HepG2 (cell line): ENCODE measurements around the gene SLC66A3. TPM values are rescaled to one million over a fixed set of nuclear protein-coding genes. Genes with fewer than 3 reads are reported as not detected.

Experiments
- ATAC-seq: fragments of 200-7000 bp; cut with Tn5 transposase; 3 replicates; pipeline ENCODE4 v1.9.1; 2020; ENCODE audit warnings: mild to moderate bottlenecking, moderate library complexity
- BruUV-seq: library from RNA; stranded (reverse); fragments of 400-500 nt; replicated peaks from 2 replicates; lab custom pipeline; 2021; lab: Mats Ljungman, UMichigan
- CTCF ChIA-PET: fragments of 300-600 bp; formaldehyde crosslinking; extraction: SDS; loops from one replicate; lab custom pipeline; 2021; ENCODE audit warnings: low total read pairs, inconsistent platforms, low intra/inter-chr PET ratio; lab: Yijun Ruan, JAX
- POLR2A ChIA-PET: fragments of 350-600 bp; sonication (Branson Sonifier 250); formaldehyde crosslinking; loops from one replicate; lab custom pipeline; 2020; ENCODE audit warnings: antibody characterized with exemption, inconsistent platforms; lab: Yijun Ruan, JAX
- DNase-seq: peaks from one replicate; pipeline ENCODE4 v3.0.0-alpha.2; 2015; ENCODE audit warnings: low spot score
- FAIRE-seq: peaks from 3 replicates; lab custom pipeline; 2011; peaks lifted over from hg19 to GRCh38; lab: Jason Lieb, UNC
- H2AFZ ChIP-seq: one replicate; pipeline ENCODE4 v1.6.1; 2011; ENCODE audit warnings: low read length, inconsistent platforms
- H3K27ac ChIP-seq: fragments of 300-600 bp; 3 replicates; pipeline ENCODE4 v1.8.0; 2011; ENCODE audit warnings: mixed run types, mild to moderate bottlenecking, mixed read lengths, low read length, inconsistent platforms; ENCODE audit not compliant: insufficient read depth; ENCODE audit errors: extremely low read length
- H3K27me3 ChIP-seq, 2 experiments: fragments of 200-600 bp in 1 of 2; 2 replicates in 1 of 2; 3 replicates in 1 of 2; pipeline versions ENCODE4 v1.6.0 to v1.8.0; 2011; ENCODE audit warnings: low read length in 2 of 2, mild to moderate bottlenecking in 2 of 2, moderate library complexity in 2 of 2, inconsistent platforms in 1 of 2; ENCODE audit not compliant: insufficient read depth in 2 of 2, control insufficient read depth in 1 of 2
- H3K36me3 ChIP-seq, 2 experiments: fragments of 200-600 bp in 1 of 2; replicated peaks in 1 of 2; 2 replicates in 1 of 2; 3 replicates in 1 of 2; pipeline versions ENCODE4 v1.5.1 to v1.8.0; 2011; ENCODE audit warnings: low read length in 2 of 2, inconsistent platforms in 1 of 2; ENCODE audit not compliant: insufficient read depth in 2 of 2, control insufficient read depth in 1 of 2
- H3K4me1 ChIP-seq: 2 replicates; pipeline ENCODE4 v1.5.1; 2012; ENCODE audit warnings: low read length, inconsistent platforms; ENCODE audit not compliant: insufficient read depth
- H3K4me2 ChIP-seq: 2 replicates; pipeline ENCODE4 v1.6.0; 2011; ENCODE audit warnings: low read depth, low read length, inconsistent platforms
- H3K4me3 ChIP-seq, 3 experiments: fragments of 200-600 bp in 1 of 3; sonication (generic), shearing (Covaris generic) in 1 of 3; replicated peaks in 1 of 3; 2 replicates each; pipeline ENCODE4 v1.5.1; 2011 to 2016; ENCODE audit warnings: low read length in 3 of 3, inconsistent platforms in 2 of 3, low read depth in 2 of 3, mild to moderate bottlenecking in 2 of 3, control low read depth in 1 of 3, mixed read lengths in 1 of 3; ENCODE audit not compliant: insufficient read depth in 1 of 3
- H3K79me2 ChIP-seq: one replicate; pipeline ENCODE4 v1.6.1; 2011; ENCODE audit warnings: low read length, inconsistent platforms; ENCODE audit not compliant: insufficient read depth
- H3K9ac ChIP-seq: 2 replicates; pipeline ENCODE4 v1.6.0; 2011; ENCODE audit warnings: mild to moderate bottlenecking, low read depth, low read length, inconsistent platforms; ENCODE audit not compliant: insufficient read depth
- H3K9me3 ChIP-seq: 2 replicates; pipeline ENCODE4 v1.5.1; 2012; ENCODE audit warnings: mild to moderate bottlenecking, low read length
- H4K20me1 ChIP-seq: 2 replicates; pipeline ENCODE4 v1.6.0; 2011; ENCODE audit warnings: inconsistent platforms, mild to moderate bottlenecking, low read length, moderate library complexity; ENCODE audit not compliant: insufficient read depth
- HDAC2 ChIP-seq: sonication (generic); formaldehyde crosslinking; IDR thresholded peaks from 2 replicates; pipeline ENCODE4 v1.4.0; 2020; ENCODE audit warnings: missing genetic modification reagents
- ISX ChIP-seq: sonication (generic); formaldehyde crosslinking; conservative IDR thresholded peaks from 2 replicates; pipeline ENCODE4 v1.5.0; 2020; ENCODE audit warnings: missing genetic modification reagents
- KDM5B ChIP-seq: sonication (generic); formaldehyde crosslinking; IDR thresholded peaks from 2 replicates; pipeline ENCODE4 v1.4.0; 2020; ENCODE audit warnings: missing genetic modification reagents, mild to moderate bottlenecking, borderline replicate concordance
- MAX ChIP-seq: IDR thresholded peaks from 2 replicates; pipeline ENCODE4 v1.6.1; 2012; ENCODE audit warnings: inconsistent platforms
- NFRKB ChIP-seq: fragments of 450-650 bp; IDR thresholded peaks from 2 replicates; pipeline ENCODE4 v1.6.1; 2017
- NR2C2 ChIP-seq: sonication (generic); formaldehyde crosslinking; IDR thresholded peaks from 2 replicates; pipeline ENCODE4 v1.4.0; 2020; ENCODE audit warnings: missing genetic modification reagents, mild to moderate bottlenecking, moderate library complexity, borderline replicate concordance
- SALL1 ChIP-seq: sonication (generic); formaldehyde crosslinking; IDR thresholded peaks from 2 replicates; pipeline ENCODE4 v1.8.0; 2022; ENCODE audit warnings: mild to moderate bottlenecking, missing genetic modification reagents
- ZMYM4 ChIP-seq: sonication (generic); formaldehyde crosslinking; IDR thresholded peaks from 2 replicates; pipeline ENCODE4 v1.8.1; 2023; ENCODE audit warnings: mild to moderate bottlenecking, missing genetic modification reagents
- ZNF292 ChIP-seq: sonication (generic); formaldehyde crosslinking; IDR thresholded peaks from 2 replicates; pipeline ENCODE4 v1.8.1; 2022; ENCODE audit warnings: mild to moderate bottlenecking, low read depth, missing genetic modification reagents, borderline replicate concordance
- ZNF296 ChIP-seq: sonication (generic); formaldehyde crosslinking; conservative IDR thresholded peaks from 2 replicates; pipeline ENCODE4 v1.5.0; 2020; ENCODE audit warnings: mild to moderate bottlenecking, missing genetic modification reagents
- ZNF468 ChIP-seq: sonication (generic); formaldehyde crosslinking; IDR thresholded peaks from 2 replicates; pipeline ENCODE4 v1.8.0; 2022; ENCODE audit warnings: mild to moderate bottlenecking, moderate library complexity, missing genetic modification reagents
- ZNF501 ChIP-seq: sonication (generic); formaldehyde crosslinking; IDR thresholded peaks from 2 replicates; pipeline ENCODE4 v1.5.1; 2020; ENCODE audit warnings: mild to moderate bottlenecking, moderate library complexity, missing genetic modification reagents
- ZNF512 ChIP-seq: sonication (generic); formaldehyde crosslinking; IDR thresholded peaks from 2 replicates; pipeline ENCODE4 v1.4.0; 2020; ENCODE audit warnings: mild to moderate bottlenecking, missing genetic modification reagents
- ZNF687 ChIP-seq: sonication (generic); formaldehyde crosslinking; IDR thresholded peaks from 2 replicates; pipeline ENCODE4 v1.5.1; 2020; ENCODE audit warnings: mild to moderate bottlenecking, missing genetic modification reagents, moderate library complexity
- ZNF784 ChIP-seq: sonication (generic); formaldehyde crosslinking; IDR thresholded peaks from 2 replicates; pipeline ENCODE4 v1.5.1; 2020; ENCODE audit warnings: missing genetic modification reagents, mild to moderate bottlenecking, borderline replicate concordance
- whole genome bisulfite sequencing: methylation state at CpG from one replicate; pipeline ENCODE4 v1.1.6; 2017; ENCODE audit warnings: low lambda C conversion rate; 5-methylcytosine and 5-hydroxymethylcytosine counted together
- in situ Hi-C: cut with HindIII; loops from 2 replicates; pipeline ENCODE4 v1.10.0; 2017; ENCODE audit warnings: low pct_unique_long_range_greater_than_20kb; ENCODE audit not compliant: extremely low pct_ligation_motif_present
- intact Hi-C: fragments of 100-400 bp; cut with micrococcal nuclease; formaldehyde crosslinking; loops from one replicate; pipeline ENCODE4 v1.10.0; 2022; ENCODE audit not compliant: unreplicated experiment
- polyA plus RNA-seq, 8 experiments: library from polyadenylated mRNA; depleted of rRNA in 3 of 8; stranded (reverse) in 7 of 8; unstranded in 1 of 8; fragments of >200 nt; fragmentation: Illumina TruSeq in 4 of 8; extraction: Trizol in 4 of 8; gene quantifications; 2 replicates each; pipeline versions ENCODE4 v1.2.1 to v1.2.3, GENCODE V29; 2011 to 2016; ENCODE audit warnings: low read depth in 4 of 8, missing spikeins in 1 of 8, mixed read lengths in 1 of 8; ENCODE audit not compliant: insufficient read depth in 1 of 8
- total RNA-seq, 5 experiments: library from RNA; depleted of rRNA; stranded (reverse); fragments of >200 nt; fragmentation: Illumina TruSeq; extraction: Trizol; gene quantifications; 2 replicates each; pipeline ENCODE4 v1.2.3, GENCODE V29; 2016; ENCODE audit warnings: low read depth in 1 of 5

SLC66A3 gene
- total and polyA plus RNA-seq, 2 of the 13 experiments (the other 11 are each of a cell fraction or from before 2014, with no cell fraction given) = 2.2 to 3.7 TPM

- peak; percentile 67 for TF ChIP-seq MAX
Observed at GRCh38 chr2:11158916-11159573, 3.8 kb downstream of the SLC66A3 start (continued).

- Histone ChIP-seq H4K20me1 (no peaks in the 10 kb centered on the region), H2AFZ (no peak overlapping the region), H3K36me3 (no peaks in the 10 kb centered on the region), H3K9me3 (no peaks in the 10 kb centered on the region), H3K79me2 (no peaks in the 10 kb centered on the region), H3K27me3 (peaks cover 6 to 32% of the 10 kb centered on the region in 2 experiments; a peak in 4 of 5 replicates), H3K9ac (no peak overlapping the region), H3K4me2 (peak overlapping the region; percentile 82), H3K4me3 (peak overlapping the region in 2 of 3 experiments; percentile 11 to 65; a peak in 2 of 6 replicates), H3K27ac (no peak overlapping the region), H3K4me1 (peaks cover 58% of the 10 kb centered on the region)
- in situ Hi-C loops = no loop called here
- FAIRE-seq (no peak), ATAC-seq (no peak), DNase-seq (no peak)
- CTCF ChIA-PET = no interaction called here
- no TSS peak for BruUV-seq
- intact Hi-C loops = no loop called here
- 57% methylated on average over 14 of the region's 14 CpGs for WGBS
- TF ChIP-seq ZNF687 = peak; percentile 0; the same call in 1 of the 2 replicates
- TF ChIP-seq ZMYM4 (CRISPR knock-in tag) = 0 out of 2 replicates have a peak, but pooled peaks have one; percentile 4
- no peak for TF ChIP-seq ISX (CRISPR knock-in tag)
- TF ChIP-seq NR2C2 = no peak
- peak; percentile 0; the same call in 1 of the 2 replicates for TF ChIP-seq HDAC2 (CRISPR knock-in tag)
- 0 out of 2 replicates have a peak, but pooled peaks have one; percentile 13 for TF ChIP-seq ZNF501 (CRISPR knock-in tag)
- TF ChIP-seq ZNF468 (CRISPR knock-in tag) = no peak
- no peak for TF ChIP-seq NFRKB
- no peak for TF ChIP-seq ZNF296
- TF ChIP-seq ZNF784 (CRISPR knock-in tag) = peak; percentile 13; the same call in 1 of the 2 replicates
- no peak for TF ChIP-seq ZNF512
- peak; percentile 3; the same call in 1 of the 2 replicates for TF ChIP-seq SALL1 (CRISPR knock-in tag)
- peak; percentile 5; the same call in 1 of the 2 replicates for TF ChIP-seq KDM5B (CRISPR knock-in tag)
- TF ChIP-seq ZNF292 (CRISPR knock-in tag) = peak; percentile 6; the same call in 1 of the 2 replicates
- POLR2A ChIA-PET = interaction anchor here (0.8 to 1.2 kb wide), 3 partner anchors 9 to 183 kb away, joined by 3 read pairs; no protein-coding TSS in a partner anchor
Observed at GRCh38 chr2:11159574-11160170, 4.4 kb downstream of the SLC66A3 start.
